ENCODE results near the gene AGAP1.

DNA sequence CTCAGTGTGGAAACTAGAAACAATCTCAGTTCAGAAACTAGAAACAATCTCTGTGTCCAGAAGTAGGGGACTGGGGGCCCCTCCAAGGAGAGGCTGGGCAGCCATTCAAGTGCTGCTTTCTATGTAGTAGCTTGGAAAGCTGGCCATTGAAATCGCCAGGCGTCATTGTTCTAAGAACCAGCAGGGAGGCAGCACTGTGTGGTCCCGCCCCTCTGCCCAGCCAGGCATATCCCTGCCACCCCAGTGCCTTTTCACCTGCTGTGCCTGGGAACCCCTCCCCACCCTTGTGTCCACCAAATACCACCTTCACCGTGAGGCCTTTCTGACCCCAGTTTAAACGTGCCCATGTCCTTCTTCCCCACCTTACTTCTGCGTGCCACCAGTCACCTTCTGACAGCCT, 452.7 kb downstream of the AGAP1 start:
- no peak for TF ChIP-seq CTCF (IDR thresholded peaks at IDR 0.05)
- no peak for TF ChIP-seq POLR2A (IDR thresholded peaks at IDR 0.05)

Data from right lobe of liver (tissue), 4 donors.